Measurements from ENCODE around the gene OR52I1.

OR52I1 gene, protein sequence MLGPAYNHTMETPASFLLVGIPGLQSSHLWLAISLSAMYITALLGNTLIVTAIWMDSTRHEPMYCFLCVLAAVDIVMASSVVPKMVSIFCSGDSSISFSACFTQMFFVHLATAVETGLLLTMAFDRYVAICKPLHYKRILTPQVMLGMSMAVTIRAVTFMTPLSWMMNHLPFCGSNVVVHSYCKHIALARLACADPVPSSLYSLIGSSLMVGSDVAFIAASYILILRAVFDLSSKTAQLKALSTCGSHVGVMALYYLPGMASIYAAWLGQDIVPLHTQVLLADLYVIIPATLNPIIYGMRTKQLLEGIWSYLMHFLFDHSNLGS

DNA sequence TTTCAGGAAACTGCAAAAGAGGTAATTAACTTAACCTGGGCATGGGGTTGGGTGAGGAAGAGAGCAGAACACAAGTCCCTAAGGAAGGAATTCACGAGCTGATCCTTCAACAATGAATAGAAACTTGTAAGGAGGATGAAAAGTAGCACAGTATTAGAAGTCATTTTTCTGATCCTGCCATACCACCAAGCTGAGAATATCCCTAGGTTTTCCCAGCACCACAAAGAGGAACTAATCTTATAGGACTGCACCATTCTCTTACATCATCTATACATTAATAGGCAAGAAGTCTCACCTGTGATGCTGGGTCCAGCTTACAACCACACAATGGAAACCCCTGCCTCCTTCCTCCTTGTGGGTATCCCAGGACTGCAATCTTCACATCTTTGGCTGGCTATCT is at the start of gene OR52I1:
Gene OR52I1 (plus strand): TSS at position 301 of the 400 bp plus-strand sequence. CDS start 0 bp downstream, at position 301.
- no peak for DNase-seq

DNA sequence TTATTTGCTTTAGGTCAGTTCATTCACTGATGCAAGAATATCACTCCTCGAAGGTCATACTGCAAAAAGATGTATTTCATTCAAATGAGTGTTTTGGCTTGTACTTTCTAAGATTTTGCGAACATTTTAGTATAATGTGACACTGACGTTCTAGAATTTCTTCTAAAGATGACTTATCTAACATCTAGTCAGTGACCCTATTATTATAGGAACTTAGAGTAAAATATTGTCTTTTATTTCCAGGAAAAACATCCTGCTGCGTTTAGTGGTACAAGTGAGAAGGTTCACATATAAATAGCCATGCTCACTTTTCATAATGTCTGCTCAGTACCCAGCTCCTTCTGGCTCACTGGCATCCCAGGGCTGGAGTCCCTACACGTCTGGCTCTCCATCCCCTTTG is 48.9 kb upstream of the OR52I1 start, which contains the start of gene OR52M1:
Gene OR52M1 (plus strand): TSS at position 301 of the 400 bp plus-strand sequence. CDS start 0 bp downstream, at position 301.
- DNase-seq: no peak

DNA sequence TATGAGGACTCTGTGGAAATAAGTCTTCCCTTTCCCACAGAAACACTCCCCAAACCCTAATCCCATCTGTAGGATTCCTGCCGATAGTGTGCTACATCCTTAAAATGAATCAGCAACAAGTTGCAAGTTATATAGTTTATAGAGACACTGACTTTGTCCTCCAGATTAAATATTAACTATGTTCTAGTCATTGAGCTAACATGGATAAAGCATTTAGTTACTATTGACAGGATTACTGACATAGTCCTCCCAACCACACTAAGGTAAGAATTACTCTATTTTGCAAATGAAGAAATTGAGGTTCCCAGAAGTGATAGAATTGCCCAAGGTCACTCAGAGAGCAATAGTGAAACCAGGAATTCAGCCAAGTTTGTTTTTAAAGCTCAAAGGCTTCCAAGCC is 47.0 kb upstream of the OR52I1 start:
- no peak for DNase-seq

DNA sequence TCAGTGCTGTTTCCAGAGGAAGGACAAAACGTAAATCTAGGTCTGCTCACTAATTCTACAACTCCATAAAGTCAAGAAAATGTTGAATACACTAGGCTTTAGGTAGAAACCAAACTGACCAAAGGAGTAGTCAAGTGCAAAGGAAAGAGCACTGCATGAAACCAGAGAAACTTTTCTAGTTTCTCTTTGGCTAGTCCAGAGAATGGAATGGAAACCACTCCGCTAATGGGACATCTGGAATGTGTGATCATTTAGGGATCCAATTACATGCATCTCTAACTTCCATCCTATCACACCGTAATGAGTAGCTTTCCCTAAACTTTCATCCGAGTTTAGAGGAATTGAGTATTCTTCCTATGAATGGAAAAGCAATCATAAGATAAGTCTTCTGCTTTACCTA is 46.4 kb upstream of the OR52I1 start:
- no peak for DNase-seq

- DNase-seq: no peak
Measured at GRCh38 chr11:4551346-4551979, 42.4 kb upstream of the OR52I1 start.

GRCh38 chr11:4559527-4560440 is 34.1 kb upstream of the OR52I1 start:
- no peak for DNase-seq

GRCh38 chr11:4560467-4560866 is 33.4 kb upstream of the OR52I1 start:
- no peak for DNase-seq

DNA sequence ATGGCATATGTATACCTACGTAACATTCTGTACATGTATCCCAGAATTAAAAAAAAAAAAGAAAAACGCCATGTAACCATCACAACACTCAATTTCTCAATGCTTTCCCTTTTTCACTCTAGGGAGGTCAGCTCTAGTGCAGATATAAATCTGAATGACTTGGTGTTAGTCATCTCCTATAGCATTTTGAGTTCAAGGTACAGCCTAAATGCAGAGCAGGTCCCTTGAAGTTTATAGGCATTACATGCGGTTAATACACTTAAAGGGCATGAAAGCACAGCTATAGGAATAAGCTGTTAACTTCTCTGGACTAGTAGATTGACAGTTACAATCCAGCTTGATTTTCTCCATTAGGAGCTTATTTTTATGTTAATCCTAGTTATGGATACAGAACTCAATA is 28.5 kb upstream of the OR52I1 start:
- no peak for DNase-seq

- no peak for DNase-seq
Measured at GRCh38 chr11:4569075-4569474, 24.8 kb upstream of the OR52I1 start.

DNA sequence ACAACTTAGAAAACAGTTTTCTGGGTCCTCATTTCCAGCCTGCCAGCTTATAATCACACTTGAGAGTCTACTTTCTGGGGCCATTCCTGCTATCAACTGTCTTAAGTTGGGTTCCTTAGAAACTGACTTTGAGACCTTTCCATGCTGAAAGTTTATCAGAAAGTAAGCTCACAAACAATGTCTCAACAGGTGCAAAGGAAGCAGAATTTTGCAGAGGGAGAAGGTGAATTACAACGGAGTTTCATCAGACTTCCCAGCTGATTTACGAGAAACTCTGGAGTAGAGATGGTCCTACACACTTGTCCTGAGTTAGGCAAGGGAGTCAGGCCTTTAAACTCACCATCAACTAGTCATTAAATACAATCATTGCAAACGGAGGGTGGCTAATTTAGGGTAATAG is 17.0 kb upstream of the OR52I1 start:
- DNase-seq: no peak

GRCh38 chr11:4577761-4578160 is 16.1 kb upstream of the OR52I1 start:
- DNase-seq: no peak

DNA sequence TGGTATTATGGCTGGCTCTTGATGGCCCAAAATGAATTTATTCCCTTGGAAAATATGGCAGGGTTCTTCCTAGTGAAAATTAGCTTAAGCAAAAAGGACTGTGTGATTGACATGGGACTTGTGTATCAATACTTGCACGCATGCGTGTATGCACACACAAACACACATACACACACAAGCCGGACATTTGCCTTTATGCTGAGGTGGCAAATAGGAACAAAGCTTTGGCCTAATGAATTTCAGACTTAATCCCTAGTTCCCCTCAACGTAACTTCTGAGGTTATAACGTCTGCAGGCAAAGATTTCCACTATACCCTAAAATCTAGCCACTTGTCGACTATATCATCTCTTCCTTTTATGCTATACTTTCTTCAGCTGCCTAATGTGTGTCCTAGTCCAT is 15.2 kb upstream of the OR52I1 start:
- DNase-seq: no peak

GRCh38 chr11:4580124-4580523 is 13.7 kb upstream of the OR52I1 start:
- no peak for DNase-seq

DNA sequence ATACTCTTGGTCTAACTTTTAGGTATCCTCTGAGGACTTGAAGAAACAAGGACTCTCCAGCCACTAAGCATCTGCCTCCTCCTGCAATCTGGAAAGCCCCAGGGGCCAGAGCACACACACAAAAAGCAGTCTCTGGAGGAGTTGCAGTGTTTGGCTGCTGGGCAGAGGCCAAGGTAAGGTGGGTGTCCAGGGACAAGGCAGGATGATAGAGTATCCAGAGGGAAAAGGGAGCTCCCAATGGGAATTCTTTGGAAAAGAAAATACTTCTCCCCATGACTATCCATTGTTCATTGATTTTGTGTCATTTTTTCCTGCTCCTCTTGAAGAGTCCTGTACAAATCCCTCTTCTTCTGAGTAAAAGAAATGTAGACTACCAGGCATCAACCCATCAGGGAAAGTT is 12.4 kb upstream of the OR52I1 start, which contains the start of gene OR52I2:
Gene OR52I2 (plus strand): TSS at position 301 of the 400 bp plus-strand sequence.
- DNase-seq: no peak

GRCh38 chr11:4589017-4589416 is 4.8 kb upstream of the OR52I1 start:
- DNase-seq: no peak

- no peak for DNase-seq
Measured at GRCh38 chr11:4605057-4605456, 11.2 kb downstream of the OR52I1 start.

GRCh38 chr11:4606231-4607015 is 12.6 kb downstream of the OR52I1 start:
- DNase-seq: peak; percentile 3

DNA sequence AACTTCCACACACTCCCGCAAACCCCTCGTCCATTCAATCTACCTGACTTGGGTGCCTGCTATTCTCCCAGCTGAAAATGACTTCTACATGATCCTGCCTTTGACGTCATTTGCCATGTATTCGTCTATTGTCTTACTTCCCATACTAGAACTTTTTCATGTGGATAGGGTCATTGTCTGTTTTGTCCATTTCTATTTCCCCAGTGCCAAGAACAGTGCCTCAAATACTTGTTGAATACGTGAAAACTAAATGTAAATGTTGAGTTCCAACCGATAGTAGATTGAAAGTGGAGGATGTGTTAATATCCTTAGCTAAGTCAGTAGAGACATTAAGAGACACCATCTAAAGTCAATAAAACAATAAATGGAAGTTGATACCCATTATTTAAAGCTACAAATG is 13.3 kb downstream of the OR52I1 start:
- no peak for DNase-seq

DNA sequence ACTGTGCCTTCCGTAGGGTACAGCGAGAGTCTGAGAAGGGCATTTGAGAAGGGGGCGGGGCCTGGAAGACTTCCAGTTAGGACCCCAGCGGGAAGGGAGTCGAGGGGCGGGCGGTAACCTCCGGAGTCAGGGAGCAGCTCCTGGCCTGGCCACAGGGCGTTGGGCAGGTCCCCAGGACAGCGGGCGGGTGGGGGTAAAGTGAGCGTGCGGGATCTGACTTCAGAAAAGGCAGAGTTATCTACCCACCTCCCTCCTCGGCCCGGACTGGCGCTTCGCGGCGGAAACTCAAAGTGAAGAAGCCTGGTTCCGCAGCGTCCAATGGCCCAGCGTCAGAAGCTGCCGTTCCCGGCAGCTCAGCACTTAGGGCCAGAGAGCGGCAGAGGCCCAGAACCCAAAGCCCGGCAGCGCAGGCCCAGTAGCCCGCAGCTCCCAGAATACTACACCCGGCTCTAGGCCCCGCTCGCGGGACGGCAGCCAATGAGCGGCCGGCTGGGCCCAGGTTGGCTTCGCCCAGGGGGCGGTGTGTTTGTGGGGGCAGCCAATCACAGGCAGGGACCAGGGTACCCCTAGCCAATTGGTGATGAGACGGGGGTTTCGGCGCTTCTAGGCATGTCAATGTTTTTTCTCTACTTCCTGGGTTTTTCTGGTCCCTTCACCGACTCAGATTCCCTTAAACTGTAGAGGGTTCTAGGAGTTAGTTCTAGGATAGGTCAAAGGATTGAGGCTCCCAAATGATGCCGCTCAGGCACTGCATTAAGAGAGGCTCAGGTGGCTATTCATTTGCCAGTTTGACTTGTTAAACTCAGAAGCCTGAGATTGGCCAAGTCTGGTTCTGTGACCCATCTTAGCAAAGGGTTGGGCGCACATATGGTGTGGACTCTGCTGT is 14.2 kb downstream of the OR52I1 start, which contains the start of gene TRIM68:
Gene TRIM68 (minus strand): TSS at position 451 of the 886 bp plus-strand sequence. CDS start 2,727 bp downstream, outside the sequence.
- DNase-seq: peak; percentile 96

GRCh38 chr11:4610258-4610935 is 16.6 kb downstream of the OR52I1 start:
- no peak for DNase-seq

- DNase-seq: no peak
Measured at GRCh38 chr11:4611986-4612385, 18.1 kb downstream of the OR52I1 start.

Measured in fibroblast of skin of right quadriceps (primary cell).